Measurements from ENCODE around the gene MGAT5B. TPM values are rescaled to one million over a fixed set of nuclear protein-coding genes. Genes with fewer than 3 reads are reported as not detected.

MGAT5B gene
- total RNA-seq, 4 donors from 2014 or later, result 0.59 to 3.3 (median 1.5) TPM; not detected in 1

DNA sequence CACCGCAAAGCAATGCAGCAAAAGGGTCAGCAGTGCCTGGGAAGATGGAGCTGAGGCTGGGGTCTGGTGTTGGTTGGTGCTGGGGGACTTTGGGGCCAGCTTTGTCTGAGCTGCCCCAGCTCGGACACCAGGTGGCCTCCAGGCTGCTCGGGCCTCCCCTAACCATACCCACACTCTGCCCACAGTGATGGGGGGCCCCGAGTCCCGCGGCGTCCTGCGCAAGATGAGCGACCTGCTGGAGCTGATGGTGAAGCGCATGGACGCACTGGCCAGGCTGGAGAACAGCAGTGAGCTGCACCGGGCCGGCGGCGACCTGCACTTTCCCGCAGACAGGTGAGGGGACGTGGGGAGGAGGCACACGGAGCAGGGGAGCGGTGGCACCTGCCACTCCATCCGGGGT, 13.8 kb downstream of the MGAT5B start:
- Histone ChIP-seq H3K27me3 (no peaks in the 10 kb centered on the region), H3K4me3 (no peak overlapping the region), H3K36me3 (no peaks in the 10 kb centered on the region), H3K27ac (no peak overlapping the region), H3K4me1 (no peaks in the 10 kb centered on the region), H3K9me3 (no peaks in the 10 kb centered on the region)
- intact Hi-C loops (cut with DNase I; ENCODE audit: low total_unique reads), result no loop called here
- no peak for TF ChIP-seq POLR2A (IDR thresholded peaks at IDR 0.05)
- no peak for DNase-seq

DNA sequence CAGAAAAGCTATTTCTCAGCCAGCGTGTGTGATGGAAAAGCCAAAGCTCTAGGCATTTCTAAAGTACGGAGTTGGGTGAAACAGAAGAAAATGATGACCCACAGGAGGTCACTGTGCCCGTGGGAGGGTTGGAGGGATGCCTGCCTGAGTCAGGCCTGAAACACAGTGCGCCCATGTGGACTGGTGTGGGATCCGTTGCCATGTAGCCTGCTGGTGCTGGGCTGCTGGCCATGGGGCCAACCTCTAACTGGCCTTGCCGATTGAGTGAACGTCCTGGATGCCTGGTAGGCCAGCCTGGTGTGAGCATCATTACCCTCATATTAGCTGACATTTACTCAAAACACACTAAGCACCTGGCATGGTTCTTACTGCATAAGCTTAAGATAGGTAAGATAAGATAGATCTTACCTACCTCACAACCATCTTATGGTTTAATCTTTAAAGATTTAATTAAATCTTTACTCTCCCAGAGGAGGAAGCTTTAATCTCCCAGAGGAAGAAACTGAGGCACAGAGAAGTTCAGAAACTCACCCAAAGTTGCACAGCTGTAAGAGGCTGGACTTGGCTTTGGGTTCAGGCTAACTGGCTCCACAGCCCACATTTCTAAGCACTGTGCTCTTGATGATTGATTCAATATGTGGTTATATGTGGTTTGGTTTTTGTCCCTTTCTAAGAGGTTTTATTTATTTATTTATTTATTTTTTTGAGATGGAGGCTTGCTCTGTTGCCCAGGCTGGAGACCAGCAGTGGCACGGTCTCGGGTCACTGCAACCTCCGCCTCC, 15.7 kb downstream of the MGAT5B start:
- no peaks in the 10 kb centered on the region for H3K4me1 ChIP-seq
- no peak for TF ChIP-seq POLR2A (IDR thresholded peaks at IDR 0.05)
- TF ChIP-seq, protein P1, sequence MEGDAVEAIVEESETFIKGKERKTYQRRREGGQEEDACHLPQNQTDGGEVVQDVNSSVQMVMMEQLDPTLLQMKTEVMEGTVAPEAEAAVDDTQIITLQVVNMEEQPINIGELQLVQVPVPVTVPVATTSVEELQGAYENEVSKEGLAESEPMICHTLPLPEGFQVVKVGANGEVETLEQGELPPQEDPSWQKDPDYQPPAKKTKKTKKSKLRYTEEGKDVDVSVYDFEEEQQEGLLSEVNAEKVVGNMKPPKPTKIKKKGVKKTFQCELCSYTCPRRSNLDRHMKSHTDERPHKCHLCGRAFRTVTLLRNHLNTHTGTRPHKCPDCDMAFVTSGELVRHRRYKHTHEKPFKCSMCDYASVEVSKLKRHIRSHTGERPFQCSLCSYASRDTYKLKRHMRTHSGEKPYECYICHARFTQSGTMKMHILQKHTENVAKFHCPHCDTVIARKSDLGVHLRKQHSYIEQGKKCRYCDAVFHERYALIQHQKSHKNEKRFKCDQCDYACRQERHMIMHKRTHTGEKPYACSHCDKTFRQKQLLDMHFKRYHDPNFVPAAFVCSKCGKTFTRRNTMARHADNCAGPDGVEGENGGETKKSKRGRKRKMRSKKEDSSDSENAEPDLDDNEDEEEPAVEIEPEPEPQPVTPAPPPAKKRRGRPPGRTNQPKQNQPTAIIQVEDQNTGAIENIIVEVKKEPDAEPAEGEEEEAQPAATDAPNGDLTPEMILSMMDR (IDR thresholded peaks at IDR 0.05), result no peak
- H3K36me3 ChIP-seq, result no peaks in the 10 kb centered on the region
- no peak for DNase-seq
- no peak overlapping the region for H3K27ac ChIP-seq
- no peaks in the 10 kb centered on the region for H3K9me3 ChIP-seq
- intact Hi-C loops (cut with DNase I; ENCODE audit: low total_unique reads), result no loop called here
- H3K27me3 ChIP-seq, result no peaks in the 10 kb centered on the region
- no peak overlapping the region for H3K4me3 ChIP-seq

DNA sequence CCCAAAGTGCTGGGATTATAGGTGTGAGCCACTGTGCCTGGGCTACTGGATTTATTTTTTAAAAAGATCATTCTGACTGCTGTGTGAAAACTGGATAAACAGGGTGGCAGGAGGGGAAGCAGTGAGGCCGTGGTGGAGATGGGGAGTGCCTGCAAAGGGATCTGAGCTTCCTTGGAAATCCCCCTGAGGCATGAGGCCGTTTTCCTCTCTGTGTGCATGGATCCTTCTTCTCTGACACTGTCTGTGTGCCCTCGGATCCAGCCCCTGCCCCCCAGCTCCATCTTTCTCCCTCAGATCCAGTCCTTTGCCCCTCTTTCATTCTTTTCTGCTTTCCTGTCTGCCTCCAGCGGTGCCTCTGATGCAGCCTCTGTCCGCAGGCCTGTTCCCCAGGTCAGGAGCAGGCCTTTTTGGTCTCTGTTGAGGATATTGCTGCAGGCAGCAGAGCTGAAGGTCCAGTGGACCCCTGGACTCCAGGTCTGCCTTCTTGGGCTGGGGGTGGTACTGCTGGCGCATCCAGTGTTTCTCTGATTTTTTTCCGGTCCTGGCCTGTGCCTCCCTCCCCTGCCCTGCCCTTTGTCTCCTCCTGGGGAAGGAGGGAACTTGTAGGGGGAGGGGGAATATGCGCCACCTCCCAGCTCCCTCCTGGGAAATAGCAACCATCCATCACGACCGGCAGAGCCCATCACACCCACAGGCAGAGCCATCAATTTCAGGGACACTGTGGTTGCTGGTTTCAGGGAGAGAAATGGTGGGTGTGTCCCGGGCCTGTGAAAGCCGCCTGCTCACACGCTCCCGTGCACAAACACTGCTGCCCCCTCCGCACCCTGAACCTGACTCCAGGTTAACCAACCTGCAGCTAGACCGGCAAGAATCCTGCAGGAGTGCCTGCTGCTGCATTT, 17.0 kb downstream of the MGAT5B start:
- no peak for DNase-seq
- TF ChIP-seq, protein P1 (IDR thresholded peaks at IDR 0.05), result no peak
- no peak for TF ChIP-seq POLR2A (IDR thresholded peaks at IDR 0.05)
- Histone ChIP-seq H3K9me3 (no peaks in the 10 kb centered on the region), H3K4me3 (no peak overlapping the region), H3K36me3 (no peaks in the 10 kb centered on the region), H3K4me1 (no peaks in the 10 kb centered on the region), H3K27ac (no peak overlapping the region), H3K27me3 (no peaks in the 10 kb centered on the region)
- intact Hi-C loops (cut with DNase I; ENCODE audit: low total_unique reads), result no loop called here

DNA sequence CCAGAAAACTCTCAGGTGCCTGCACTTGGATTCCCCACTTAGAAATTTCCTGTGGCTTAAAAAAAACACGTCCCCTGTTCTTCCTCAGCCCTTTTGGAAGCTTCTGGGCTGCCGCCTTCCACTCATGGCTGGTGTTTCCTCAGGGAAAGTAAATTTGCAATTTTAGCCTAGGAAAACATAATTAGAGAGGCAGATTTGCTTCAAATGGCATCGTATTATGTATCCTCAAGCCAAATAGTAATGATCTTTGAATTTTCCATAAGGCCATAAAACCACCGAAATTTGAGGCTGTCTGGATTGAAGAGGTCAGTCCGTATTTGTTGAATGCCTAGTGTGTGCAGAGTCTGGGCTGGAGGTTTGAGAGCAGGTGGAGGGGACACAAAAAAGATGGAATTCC, 17.7 kb downstream of the MGAT5B start:
- no peak for DNase-seq
- H3K27me3 ChIP-seq, result no peaks in the 10 kb centered on the region

DNA sequence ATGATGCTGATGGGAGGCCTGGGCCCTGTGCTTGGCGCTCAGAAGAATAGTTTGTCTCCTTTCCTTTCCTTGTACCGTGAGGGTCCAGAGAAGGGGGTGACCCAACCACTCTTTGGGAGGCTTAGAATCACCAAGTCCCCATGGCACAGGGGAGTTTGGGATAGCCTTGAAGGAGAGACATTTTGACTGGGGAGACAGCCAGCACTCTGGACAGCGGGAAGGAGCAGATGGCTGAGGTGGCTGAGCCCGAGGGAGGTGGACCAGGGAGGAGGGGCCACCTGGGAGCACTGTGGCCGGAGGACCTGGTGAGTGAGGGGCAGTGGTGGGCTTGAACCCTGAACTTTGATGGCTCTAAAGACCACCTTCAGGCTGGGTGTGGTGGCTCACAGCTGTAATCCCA, 18.2 kb downstream of the MGAT5B start:
- H3K27me3 ChIP-seq, result no peaks in the 10 kb centered on the region
- H3K36me3 ChIP-seq, result no peaks in the 10 kb centered on the region
- DNase-seq, result no peak
- no peak overlapping the region for H3K4me3 ChIP-seq
- no peaks in the 10 kb centered on the region for H3K9me3 ChIP-seq
- TF ChIP-seq POLR2A (IDR thresholded peaks at IDR 0.05), result no peak
- TF ChIP-seq, protein P1 (IDR thresholded peaks at IDR 0.05), result no peak
- intact Hi-C loops (cut with DNase I; ENCODE audit: low total_unique reads), result no loop called here
- H3K4me1 ChIP-seq, result no peaks in the 10 kb centered on the region
- no peak overlapping the region for H3K27ac ChIP-seq

More for the DNA sequence above, 17.7 kb downstream of the MGAT5B start:
- no peak for TF ChIP-seq POLR2A (IDR thresholded peaks at IDR 0.05)
- TF ChIP-seq, protein P1 (IDR thresholded peaks at IDR 0.05), result no peak
- Histone ChIP-seq H3K27ac (no peak overlapping the region), H3K4me1 (no peaks in the 10 kb centered on the region), H3K36me3 (no peaks in the 10 kb centered on the region), H3K9me3 (no peaks in the 10 kb centered on the region), H3K4me3 (no peak overlapping the region)
- intact Hi-C loops (cut with DNase I; ENCODE audit: low total_unique reads), result no loop called here
